GM21529 (cell line): ENCODE data around the gene SYDE2.
"Not testable (repeated sequence)": the region's sequence is repeated elsewhere in the genome, so short reads cannot be mapped to it uniquely, and the experiment has no call there.

Experiments used
- ATAC-seq: cut with Tn5 transposase; IDR thresholded peaks from one replicate; pipeline ENCODE4 v1.9.1; 2021; ENCODE audit not compliant: unreplicated experiment

The SYDE2 gene

GRCh38 chr1:85171721-85172120, 29.1 kb downstream of the SYDE2 start:
- no peak for ATAC-seq

- no peak for ATAC-seq
Measured at GRCh38 chr1:85168884-85169283, 31.9 kb downstream of the SYDE2 start.

GRCh38 chr1:85166351-85166750, 34.5 kb downstream of the SYDE2 start:
- no peak for ATAC-seq

GRCh38 chr1:85158910-85159309, 41.9 kb downstream of the SYDE2 start:
- ATAC-seq = no peak

- no peak for ATAC-seq
Measured at GRCh38 chr1:85157436-85157835, 43.4 kb downstream of the SYDE2 start.

GRCh38 chr1:85153149-85153891, 47.5 kb downstream of the SYDE2 start:
- ATAC-seq = peak; percentile 67

GRCh38 chr1:85151446-85151845, 49.4 kb downstream of the SYDE2 start:
- no peak for ATAC-seq

GRCh38 chr1:85149805-85150204, 51.0 kb downstream of the SYDE2 start:
- ATAC-seq = no peak

- peak; percentile 94 for ATAC-seq
Measured at GRCh38 chr1:85148524-85149250, 52.1 kb downstream of the SYDE2 start.

GRCh38 chr1:85146972-85147359, 53.9 kb downstream of the SYDE2 start:
- no peak for ATAC-seq

- not testable (repeated sequence) for ATAC-seq
Measured at GRCh38 chr1:85146298-85146971, 54.4 kb downstream of the SYDE2 start.

GRCh38 chr1:85144351-85144750, 56.5 kb downstream of the SYDE2 start:
- ATAC-seq = no peak

GRCh38 chr1:85142753-85143152, 58.1 kb downstream of the SYDE2 start:
- ATAC-seq = no peak

GRCh38 chr1:85138439-85138838, 62.4 kb downstream of the SYDE2 start:
- ATAC-seq = not testable (repeated sequence)

- no peak for ATAC-seq
Measured at GRCh38 chr1:85137660-85138059, 63.2 kb downstream of the SYDE2 start.

- no peak for ATAC-seq
Measured at GRCh38 chr1:85135392-85135798, 65.4 kb downstream of the SYDE2 start.

GRCh38 chr1:85134583-85135391, 66.0 kb downstream of the SYDE2 start:
- no peak for ATAC-seq

GRCh38 chr1:85133565-85134159, 67.2 kb downstream of the SYDE2 start:
- no peak for ATAC-seq

GRCh38 chr1:85132078-85132720, 68.6 kb downstream of the SYDE2 start:
- ATAC-seq = no peak

GRCh38 chr1:85128316-85128715, 72.5 kb downstream of the SYDE2 start:
- no peak for ATAC-seq
